Spleen (tissue), 7 donors: ENCODE data around the gene PPP1CC.

Experiments used
- POLR2AphosphoS5 ChIP-seq, 3 donors: sonication (generic); formaldehyde crosslinking; IDR thresholded peaks; one replicate each; pipeline ENCODE4 v1.5.1; 2017; ENCODE audit warnings: antibody characterized with exemption in 3 of 3
- TF ChIP-seq, protein P1 (sequence below), 11 experiments: fragments of 200-600 bp in 7 of 11; fragments of 450-650 bp in 4 of 11; sonication (generic) in 4 of 11; IDR thresholded peaks in 8 of 11; conservative IDR thresholded peaks in 3 of 11; 1 replicate in 7 of 11; 2 replicates in 4 of 11; pipeline versions ENCODE4 v1.4.0 to v1.8.0; 2016 to 2021; ENCODE audit warnings: antibody characterized with exemption in 11 of 11, inconsistent platforms in 4 of 11, mild to moderate bottlenecking in 1 of 11
- donor health status: DM: no; HTN: no; CAD: no; lungs with moderate emphysema.
- donor health status: DM: no; HTN: no; CAD: no.
- donor health status: DM: no; HTN: no; CAD: no.

DNA sequence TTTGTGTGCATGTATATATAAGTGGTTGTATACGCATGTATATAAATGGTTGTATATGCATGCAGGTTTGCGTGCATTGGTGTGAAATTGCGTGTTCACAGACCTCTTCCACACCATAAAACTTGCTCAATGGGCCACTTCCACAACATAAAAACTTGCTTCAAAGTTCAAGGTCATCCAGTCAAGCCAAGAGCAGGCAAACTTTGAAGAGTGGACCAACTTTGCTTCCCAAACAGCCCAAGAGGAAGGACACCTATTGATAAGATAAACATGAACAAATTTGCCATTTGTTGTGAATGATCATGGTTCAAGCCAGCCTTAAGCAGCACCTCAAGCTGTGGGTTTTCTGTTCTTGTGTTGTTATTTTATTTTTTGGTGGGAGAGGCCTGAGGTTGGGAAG is 25.2 kb upstream of the PPP1CC start:
- TF ChIP-seq POLR2AphosphoS5 (IDR thresholded peaks at IDR 0.05), result no peak
- TF ChIP-seq, protein P1, sequence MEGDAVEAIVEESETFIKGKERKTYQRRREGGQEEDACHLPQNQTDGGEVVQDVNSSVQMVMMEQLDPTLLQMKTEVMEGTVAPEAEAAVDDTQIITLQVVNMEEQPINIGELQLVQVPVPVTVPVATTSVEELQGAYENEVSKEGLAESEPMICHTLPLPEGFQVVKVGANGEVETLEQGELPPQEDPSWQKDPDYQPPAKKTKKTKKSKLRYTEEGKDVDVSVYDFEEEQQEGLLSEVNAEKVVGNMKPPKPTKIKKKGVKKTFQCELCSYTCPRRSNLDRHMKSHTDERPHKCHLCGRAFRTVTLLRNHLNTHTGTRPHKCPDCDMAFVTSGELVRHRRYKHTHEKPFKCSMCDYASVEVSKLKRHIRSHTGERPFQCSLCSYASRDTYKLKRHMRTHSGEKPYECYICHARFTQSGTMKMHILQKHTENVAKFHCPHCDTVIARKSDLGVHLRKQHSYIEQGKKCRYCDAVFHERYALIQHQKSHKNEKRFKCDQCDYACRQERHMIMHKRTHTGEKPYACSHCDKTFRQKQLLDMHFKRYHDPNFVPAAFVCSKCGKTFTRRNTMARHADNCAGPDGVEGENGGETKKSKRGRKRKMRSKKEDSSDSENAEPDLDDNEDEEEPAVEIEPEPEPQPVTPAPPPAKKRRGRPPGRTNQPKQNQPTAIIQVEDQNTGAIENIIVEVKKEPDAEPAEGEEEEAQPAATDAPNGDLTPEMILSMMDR (IDR thresholded peaks at IDR 0.05 in 8 of 11, conservative IDR thresholded peaks at IDR 0.05 in 3 of 11), result no peak
